Measurements from ENCODE around the gene CELF4.

The CELF4 gene

GRCh38 chr18:37572736-37573135 lies 7.1 kb upstream of the CELF4 start:
- no peak for DNase-seq (ENCODE audit: low spot score)

GRCh38 chr18:37571266-37571665 lies 5.7 kb upstream of the CELF4 start:
- no peak for DNase-seq (ENCODE audit: low spot score)

- DNase-seq (ENCODE audit: low spot score): no peak
Observed at GRCh38 chr18:37570336-37570930, 4.8 kb upstream of the CELF4 start.

GRCh38 chr18:37568671-37569070 lies 3.1 kb upstream of the CELF4 start:
- no peak for DNase-seq (ENCODE audit: low spot score)

GRCh38 chr18:37567994-37568359 lies 2.4 kb upstream of the CELF4 start:
- DNase-seq (ENCODE audit: low spot score): no peak

- peak; percentile 24 for DNase-seq (ENCODE audit: low spot score)
Observed at GRCh38 chr18:37567061-37567993, 1.7 kb upstream of the CELF4 start.

GRCh38 chr18:37566479-37567060 lies 972 bp upstream of the CELF4 start:
- DNase-seq (ENCODE audit: low spot score): no peak

- DNase-seq (ENCODE audit: low spot score): peak; percentile 91
Observed at GRCh38 chr18:37565977-37566478, 430 bp upstream of the CELF4 start.

- DNase-seq (ENCODE audit: low spot score): peak; percentile 77
Observed at GRCh38 chr18:37564711-37565100, 892 bp downstream of the CELF4 start.

- no peak for DNase-seq (ENCODE audit: low spot score)
Observed at GRCh38 chr18:37563931-37564392, 1.6 kb downstream of the CELF4 start.

- no peak for DNase-seq (ENCODE audit: low spot score)
Observed at GRCh38 chr18:37561986-37562385, 3.6 kb downstream of the CELF4 start.

- no peak for DNase-seq (ENCODE audit: low spot score)
Observed at GRCh38 chr18:37560003-37560402, 5.6 kb downstream of the CELF4 start.

- DNase-seq (ENCODE audit: low spot score): no peak
Observed at GRCh38 chr18:37559194-37559593, 6.4 kb downstream of the CELF4 start.

GRCh38 chr18:37554399-37554787 lies 11.2 kb downstream of the CELF4 start:
- no peak for DNase-seq (ENCODE audit: low spot score)

GRCh38 chr18:37553633-37554398 lies 11.8 kb downstream of the CELF4 start:
- no peak for DNase-seq (ENCODE audit: low spot score)

- no peak for DNase-seq (ENCODE audit: low spot score)
Observed at GRCh38 chr18:37552286-37552685, 13.3 kb downstream of the CELF4 start.

- no peak for DNase-seq (ENCODE audit: low spot score)
Observed at GRCh38 chr18:37551846-37552245, 13.8 kb downstream of the CELF4 start.

- no peak for DNase-seq (ENCODE audit: low spot score)
Observed at GRCh38 chr18:37551249-37551648, 14.3 kb downstream of the CELF4 start.

- no peak for DNase-seq (ENCODE audit: low spot score)
Observed at GRCh38 chr18:37550118-37550875, 15.3 kb downstream of the CELF4 start.

GRCh38 chr18:37548679-37549289 lies 16.8 kb downstream of the CELF4 start:
- no peak for DNase-seq (ENCODE audit: low spot score)

Data from AG20443 (cell line).